Upper lobe of left lung (tissue), 4 donors: ENCODE data around the gene NDUFB10.

Experiments
- CTCF ChIP-seq, 6 experiments: fragments of 450-650 bp in 4 of 6; fragments of 200-600 bp in 2 of 6; sonication (generic) in 2 of 6; IDR thresholded peaks; one replicate each; pipeline ENCODE4 v1.5.1; 2016 to 2019; ENCODE audit warnings: antibody characterized with exemption in 6 of 6
- POLR2A ChIP-seq, 4 donors: fragments of 450-650 bp; IDR thresholded peaks; one replicate each; pipeline ENCODE4 v1.5.1; 2016 to 2017; ENCODE audit warnings: antibody characterized with exemption in 4 of 4, mild to moderate bottlenecking in 2 of 4
- POLR2AphosphoS5 ChIP-seq, 2 donors: sonication (generic); formaldehyde crosslinking; IDR thresholded peaks; one replicate each; pipeline ENCODE4 v1.5.1; 2017; ENCODE audit warnings: antibody characterized with exemption in 2 of 2

GRCh38 chr16:1983544-1984346, 24.4 kb downstream of the NDUFB10 start, which contains the start of gene GFER:
- TF ChIP-seq CTCF (IDR thresholded peaks at IDR 0.05) (peak in 5 of 6 experiments; percentile 21 to 60 (median 53)), POLR2AphosphoS5 (IDR thresholded peaks at IDR 0.05) (peak in 1 of 2 donors; percentile 70), POLR2A (IDR thresholded peaks at IDR 0.05) (peak in 2 of 4 donors; percentile 65 to 79)
